CD4-positive, CD25-positive, alpha-beta regulatory T cell (primary cell): Measurements from ENCODE around the gene FAM20A. TPM values are rescaled to one million over a fixed set of nuclear protein-coding genes. Genes with fewer than 3 reads are reported as not detected.
A peak's percentile ranks its signal among the peaks of the same experiment; 100 is the strongest.

Experiments used
- ATAC-seq, 2 donors: fragments of 150-1000 bp; cut with Tn5 transposase; one replicate each; pipeline ENCODE4 v1.10.0; 2021; ENCODE audit warnings: low read depth in 2 of 2, moderate number of reproducible peaks in 2 of 2, moderate library complexity in 1 of 2
- DNase-seq, 3 donors: peaks; one replicate each; pipeline versions ENCODE4 v3.0.0 to v3.0.0-alpha.2; 2012 to 2022; ENCODE audit warnings: mixed read lengths in 1 of 3
- H3K27ac ChIP-seq: one replicate; pipeline ENCODE4 v1.7.0; 2013; ENCODE audit warnings: mild to moderate bottlenecking, low read length; ENCODE audit not compliant: insufficient read depth, poor library complexity, severe bottlenecking
- H3K27me3 ChIP-seq: one replicate; pipeline ENCODE4 v1.7.0; 2013; ENCODE audit warnings: low read length; ENCODE audit not compliant: control insufficient read depth, insufficient read depth
- H3K36me3 ChIP-seq: one replicate; pipeline ENCODE4 v1.7.0; 2013; ENCODE audit warnings: mild to moderate bottlenecking, low read length, moderate library complexity; ENCODE audit not compliant: control insufficient read depth, insufficient read depth
- H3K4me1 ChIP-seq: 2 replicates; pipeline ENCODE4 v1.7.0; 2013; ENCODE audit warnings: mild to moderate bottlenecking, low read length; ENCODE audit not compliant: insufficient read depth, control insufficient read depth, poor library complexity, severe bottlenecking
- H3K4me3 ChIP-seq: one replicate; pipeline ENCODE4 v1.7.0; 2013; ENCODE audit warnings: low read depth, mild to moderate bottlenecking, low read length, moderate library complexity
- H3K9me3 ChIP-seq, 2 experiments: 1 replicate in 1 of 2; 2 replicates in 1 of 2; pipeline ENCODE4 v1.7.0; 2013; ENCODE audit warnings: low read length in 2 of 2, mild to moderate bottlenecking in 1 of 2, moderate library complexity in 1 of 2; ENCODE audit not compliant: control insufficient read depth in 2 of 2
- H3K27ac Mint-ChIP-seq, 3 donors: one replicate each; pipeline ENCODE4 v1.8.0; 2020 to 2022; ENCODE audit warnings: mild to moderate bottlenecking in 3 of 3, mixed read lengths in 3 of 3, moderate library complexity in 2 of 3
- H3K27me3 Mint-ChIP-seq: one replicate; pipeline ENCODE4 v1.8.0; 2022; ENCODE audit warnings: mild to moderate bottlenecking, mixed read lengths
- H3K36me3 Mint-ChIP-seq: one replicate; pipeline ENCODE4 v1.8.0; 2020; ENCODE audit warnings: mixed read lengths
- H3K4me1 Mint-ChIP-seq, 4 donors: one replicate each; pipeline ENCODE4 v1.8.0; 2020 to 2022; ENCODE audit warnings: mixed read lengths in 4 of 4, mild to moderate bottlenecking in 1 of 4
- H3K4me3 Mint-ChIP-seq, 4 donors: one replicate each; pipeline ENCODE4 v1.8.0; 2020 to 2022; ENCODE audit warnings: mild to moderate bottlenecking in 4 of 4, mixed read lengths in 4 of 4, moderate library complexity in 3 of 4
- H3K9me3 Mint-ChIP-seq, 7 donors: one replicate each; pipeline ENCODE4 v1.8.0; 2020 to 2022; ENCODE audit warnings: mixed read lengths in 7 of 7, mild to moderate bottlenecking in 3 of 7, moderate library complexity in 2 of 7
- polyA plus RNA-seq, 4 donors: library from polyadenylated mRNA; unstranded; fragments of 300-500 nt; fragmentation: Illumina TruSeq; gene quantifications; one replicate each; pipeline ENCODE4 v1.2.3, GENCODE V29; 2021
- total RNA-seq: library from RNA; stranded (reverse); gene quantifications from one replicate; pipeline ENCODE4 v1.2.3, GENCODE V29; 2022

FAM20A gene
- total and polyA plus RNA-seq, 5 donors from 2014 or later: 0.11 TPM; not detected in 4

DNA sequence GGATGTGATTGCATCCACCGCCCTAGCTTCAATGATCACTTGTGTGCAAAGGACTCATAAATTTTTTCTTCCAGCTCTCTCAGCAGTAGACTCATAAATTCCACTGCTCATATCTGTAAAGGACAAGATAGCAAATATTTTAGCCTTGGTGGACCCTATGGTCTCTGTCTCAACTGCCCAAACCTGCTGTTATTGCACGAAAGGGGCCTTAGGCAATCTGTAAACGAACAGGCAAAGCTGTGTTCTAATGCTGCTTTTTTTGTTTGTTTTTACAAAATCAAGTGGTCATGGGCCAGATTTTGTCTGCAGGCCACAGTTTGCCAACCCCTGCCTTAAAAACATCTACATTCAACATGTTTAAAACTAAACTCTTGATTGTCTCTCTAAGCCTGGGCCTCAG is 34.1 kb downstream of the FAM20A start:
- Mint-ChIP-seq H3K9me3 (peaks cover 0 to 2% (median 0%) of the 10 kb centered on the region in 7 donors), H3K27me3 (peaks cover 15% of the 10 kb centered on the region), H3K27ac (no peak overlapping the region), H3K4me3 (no peak overlapping the region), H3K36me3 (peaks cover 8% of the 10 kb centered on the region), H3K4me1 (no peaks in the 10 kb centered on the region)
- no peak for DNase-seq
- H3K36me3 ChIP-seq: no peaks in the 10 kb centered on the region
- H3K4me1 ChIP-seq: no peaks in the 10 kb centered on the region
- no peak for ATAC-seq
- no peak overlapping the region for H3K4me3 ChIP-seq
- peaks cover 3% of the 10 kb centered on the region for H3K27me3 ChIP-seq
- no peak overlapping the region for H3K27ac ChIP-seq
- H3K9me3 ChIP-seq: no peaks in the 10 kb centered on the region

DNA sequence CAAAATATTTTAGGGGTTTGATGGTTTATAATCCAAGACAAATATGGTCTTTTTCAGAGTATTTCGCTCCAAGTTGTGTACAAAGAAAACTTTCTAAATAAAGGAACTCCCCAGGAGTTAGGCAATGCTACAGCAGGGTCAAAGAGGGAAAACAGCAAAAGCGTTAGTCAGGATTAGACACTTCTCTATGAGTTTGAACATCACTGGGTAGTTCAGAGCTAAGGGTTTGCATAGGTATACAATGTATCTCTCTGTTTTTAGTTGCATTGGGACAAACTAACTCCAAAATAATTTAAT is 34.8 kb downstream of the FAM20A start:
- Mint-ChIP-seq H3K27ac (no peak overlapping the region), H3K9me3 (peaks cover 0 to 2% (median 0%) of the 10 kb centered on the region in 7 donors), H3K4me1 (no peaks in the 10 kb centered on the region), H3K4me3 (no peak overlapping the region), H3K27me3 (peaks cover 15% of the 10 kb centered on the region), H3K36me3 (peaks cover 8% of the 10 kb centered on the region)
- H3K4me1 ChIP-seq: no peaks in the 10 kb centered on the region
- no peaks in the 10 kb centered on the region for H3K36me3 ChIP-seq
- H3K27ac ChIP-seq: no peak overlapping the region
- H3K9me3 ChIP-seq: no peaks in the 10 kb centered on the region
- H3K27me3 ChIP-seq: peaks cover 3% of the 10 kb centered on the region
- no peak overlapping the region for H3K4me3 ChIP-seq
- no peak for ATAC-seq
- DNase-seq: no peak

DNA sequence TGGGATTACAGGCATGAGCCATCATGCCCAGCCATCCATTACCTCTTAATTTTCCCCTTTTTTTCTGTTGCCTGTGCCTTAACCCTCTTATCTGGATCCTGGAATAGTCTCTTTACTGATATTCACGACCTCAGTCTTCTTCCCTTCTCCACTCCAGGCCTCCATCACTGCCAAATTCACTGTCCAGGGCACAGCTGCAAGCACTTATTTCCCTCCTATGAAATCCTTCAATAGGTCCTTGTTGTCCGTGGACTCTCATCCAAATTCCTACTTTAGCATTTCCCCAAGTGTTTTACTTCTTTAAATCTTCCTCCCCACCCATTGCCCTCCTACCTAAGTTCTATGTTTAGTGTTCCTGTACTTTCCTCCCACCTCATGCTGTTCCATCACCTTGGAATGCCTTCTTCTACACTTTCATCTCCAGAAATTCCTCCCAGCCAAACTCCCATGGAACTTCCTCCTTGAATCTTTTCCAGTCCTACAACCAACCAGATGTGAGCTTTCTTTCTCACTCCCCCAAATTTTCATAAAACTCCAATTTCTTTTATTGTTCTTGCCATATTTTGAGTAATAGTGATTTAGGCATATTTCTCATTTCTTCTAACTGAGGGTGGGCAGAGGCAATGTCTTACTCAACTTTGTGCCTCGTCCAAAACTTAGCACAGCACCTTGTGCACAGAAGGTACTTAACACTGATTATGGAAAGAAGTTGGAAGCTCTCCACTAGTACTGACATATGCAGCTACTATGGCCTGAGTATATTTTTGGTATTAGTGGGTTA is 35.3 kb downstream of the FAM20A start:
- Histone ChIP-seq H3K36me3 (no peaks in the 10 kb centered on the region), H3K27ac (no peak overlapping the region), H3K4me1 (no peaks in the 10 kb centered on the region), H3K9me3 (no peaks in the 10 kb centered on the region), H3K4me3 (no peak overlapping the region), H3K27me3 (peaks cover 3% of the 10 kb centered on the region)
- DNase-seq (no peak), ATAC-seq (no peak)
- H3K4me3 Mint-ChIP-seq: no peak overlapping the region
- H3K27ac Mint-ChIP-seq: peak overlapping the region in 1 of 3 donors; percentile 1
- peaks cover 8% of the 10 kb centered on the region for H3K36me3 Mint-ChIP-seq
- peaks cover 15% of the 10 kb centered on the region for H3K27me3 Mint-ChIP-seq
- H3K9me3 Mint-ChIP-seq: peaks cover 0 to 2% (median 0%) of the 10 kb centered on the region in 7 donors
- no peaks in the 10 kb centered on the region for H3K4me1 Mint-ChIP-seq

DNA sequence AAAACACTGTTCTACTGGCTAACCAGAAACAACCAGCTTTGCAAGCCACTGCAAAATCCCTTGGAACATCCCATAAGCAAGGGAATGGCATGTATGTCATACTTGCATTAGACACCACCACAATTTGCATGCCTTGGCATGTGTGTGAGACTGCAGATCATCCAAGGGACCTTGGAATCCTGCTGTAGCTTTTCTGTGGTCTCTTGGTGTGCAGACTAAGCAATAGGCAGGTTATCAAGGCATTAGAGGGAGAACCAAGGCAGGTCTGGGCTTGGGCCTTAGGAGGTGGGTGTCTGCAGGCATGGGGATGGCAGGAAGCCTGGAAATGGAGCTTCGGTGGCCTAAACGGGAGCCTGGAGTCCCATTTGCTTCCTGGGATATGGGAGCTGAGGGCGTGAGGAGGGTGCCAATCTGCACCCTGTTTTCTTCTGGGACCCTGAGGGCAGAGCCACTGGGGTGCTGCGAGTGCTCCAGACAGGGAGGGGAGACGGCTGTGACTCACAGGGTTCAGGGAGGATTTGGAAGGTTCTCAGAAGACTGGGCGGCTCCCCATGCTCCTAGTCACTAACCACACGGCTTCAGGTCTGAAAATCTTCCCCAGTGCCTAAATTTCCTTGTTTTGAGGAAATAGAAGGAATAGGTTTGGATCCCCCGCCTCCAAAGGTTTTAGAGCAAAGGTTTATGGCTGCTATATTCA is 36.6 kb downstream of the FAM20A start:
- Mint-ChIP-seq H3K9me3 (peaks cover 0 to 2% (median 0%) of the 10 kb centered on the region in 7 donors), H3K36me3 (peaks cover 8% of the 10 kb centered on the region), H3K27ac (peak overlapping the region in 1 of 3 donors; percentile 48), H3K4me3 (no peak overlapping the region), H3K4me1 (no peaks in the 10 kb centered on the region), H3K27me3 (peaks cover 19% of the 10 kb centered on the region)
- ATAC-seq (no peak), DNase-seq (no peak)
- H3K36me3 ChIP-seq: no peaks in the 10 kb centered on the region
- H3K9me3 ChIP-seq: no peaks in the 10 kb centered on the region
- no peaks in the 10 kb centered on the region for H3K4me1 ChIP-seq
- H3K27me3 ChIP-seq: peaks cover 3% of the 10 kb centered on the region
- no peak overlapping the region for H3K4me3 ChIP-seq
- no peak overlapping the region for H3K27ac ChIP-seq

DNA sequence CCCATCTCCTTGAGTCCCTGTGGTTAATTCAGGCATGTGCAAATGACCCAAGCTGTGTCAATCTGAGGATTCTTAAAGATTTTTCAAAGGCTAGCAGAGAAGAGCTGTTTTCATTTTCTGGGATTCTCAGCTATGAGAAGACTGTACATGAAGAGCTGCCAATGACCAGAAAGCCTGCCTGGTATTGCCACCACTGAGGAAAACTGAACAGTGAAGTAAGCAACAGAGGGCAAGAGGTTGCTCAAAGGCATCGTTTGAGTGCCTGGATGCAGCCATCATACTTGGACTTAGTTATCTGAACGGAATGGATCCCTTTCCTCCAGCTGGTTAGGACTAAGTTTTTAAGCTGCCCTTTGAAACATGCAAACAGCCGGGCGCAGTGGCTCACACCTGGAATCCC is 38.4 kb downstream of the FAM20A start:
- no peaks in the 10 kb centered on the region for H3K4me1 ChIP-seq
- no peaks in the 10 kb centered on the region for H3K4me1 Mint-ChIP-seq
- peaks cover 3% of the 10 kb centered on the region for H3K27me3 ChIP-seq
- no peak overlapping the region for H3K27ac Mint-ChIP-seq
- H3K4me3 Mint-ChIP-seq: no peak overlapping the region
- ATAC-seq: no peak
- peaks cover 20% of the 10 kb centered on the region for H3K27me3 Mint-ChIP-seq
- no peaks in the 10 kb centered on the region for H3K36me3 ChIP-seq
- peaks cover 14% of the 10 kb centered on the region for H3K36me3 Mint-ChIP-seq
- no peak overlapping the region for H3K4me3 ChIP-seq
- no peaks in the 10 kb centered on the region for H3K9me3 ChIP-seq
- H3K27ac ChIP-seq: no peak overlapping the region
- peaks cover 0 to under 1% (median 0%) of the 10 kb centered on the region in 7 donors for H3K9me3 Mint-ChIP-seq
- no peak for DNase-seq

DNA sequence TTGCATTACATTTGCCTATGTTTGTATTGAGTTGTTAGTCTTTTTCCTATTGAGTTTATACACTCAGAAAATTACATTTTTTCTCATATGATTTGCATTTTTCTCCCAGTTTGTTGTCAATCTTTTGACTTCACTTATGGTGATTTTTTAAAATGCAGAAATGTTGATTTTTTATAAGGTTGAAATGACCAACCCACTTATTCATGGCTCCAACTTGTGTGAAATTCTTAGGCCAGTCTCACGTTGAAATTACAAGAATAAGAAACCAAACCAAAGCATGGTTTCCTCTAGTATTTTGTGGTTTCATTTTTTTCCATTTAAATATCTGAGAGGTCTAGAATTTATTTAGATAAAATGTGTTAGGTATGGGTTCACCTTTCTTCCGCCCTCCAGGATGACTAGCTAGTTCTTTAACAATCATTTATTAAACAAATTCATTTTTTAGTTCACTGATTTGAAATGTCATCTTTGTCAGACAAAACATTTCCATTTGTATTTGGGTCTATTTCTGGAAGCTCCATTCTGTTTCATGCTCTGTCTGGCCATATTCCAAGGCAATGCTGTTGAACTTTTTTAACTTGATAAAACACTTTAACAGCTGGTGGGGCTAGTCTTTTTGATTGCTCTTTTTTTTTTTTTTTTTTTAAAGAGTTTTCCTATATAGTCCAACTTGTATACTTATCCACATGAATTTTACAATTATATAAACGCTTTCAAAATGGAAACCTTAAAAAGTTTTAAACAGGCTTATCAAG is 40.0 kb downstream of the FAM20A start:
- H3K27ac Mint-ChIP-seq: no peak overlapping the region
- peaks cover 0 to 2% (median 0%) of the 10 kb centered on the region in 7 donors for H3K9me3 Mint-ChIP-seq
- no peaks in the 10 kb centered on the region for H3K4me1 Mint-ChIP-seq

DNA sequence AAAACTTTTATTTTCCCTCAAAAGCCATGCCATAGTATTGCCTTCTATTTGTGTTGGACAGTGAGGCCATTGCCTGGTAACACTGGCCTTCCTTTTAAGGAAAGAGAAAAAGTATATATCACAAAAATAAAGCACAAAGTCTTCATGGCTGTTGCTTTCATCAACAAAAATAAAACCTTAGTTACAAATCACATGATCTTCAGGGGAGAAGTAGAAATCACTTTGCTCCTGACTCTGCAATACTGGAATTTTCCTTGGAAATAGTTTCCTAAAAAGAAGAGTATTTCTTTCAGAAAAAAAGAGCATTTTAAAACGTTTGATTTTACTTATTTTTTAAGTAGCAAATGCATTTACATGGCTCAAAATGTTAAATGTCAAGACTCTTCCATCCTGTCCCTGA is 41.9 kb downstream of the FAM20A start:
- Mint-ChIP-seq H3K27ac (no peak overlapping the region), H3K36me3 (peaks cover 15% of the 10 kb centered on the region), H3K4me1 (no peaks in the 10 kb centered on the region), H3K27me3 (peaks cover 9% of the 10 kb centered on the region), H3K4me3 (no peak overlapping the region), H3K9me3 (peaks cover 0 to 2% (median 0%) of the 10 kb centered on the region in 7 donors)
- Histone ChIP-seq H3K27me3 (no peaks in the 10 kb centered on the region), H3K4me1 (no peaks in the 10 kb centered on the region), H3K9me3 (no peaks in the 10 kb centered on the region), H3K36me3 (no peaks in the 10 kb centered on the region), H3K4me3 (no peak overlapping the region), H3K27ac (no peak overlapping the region)
- no peak for ATAC-seq
- no peak for DNase-seq

More for the DNA sequence above, 40.0 kb downstream of the FAM20A start:
- ATAC-seq (no peak), DNase-seq (no peak)
- H3K27me3 ChIP-seq: peaks cover 3% of the 10 kb centered on the region
- H3K27me3 Mint-ChIP-seq: peaks cover 14% of the 10 kb centered on the region
- H3K9me3 ChIP-seq: no peaks in the 10 kb centered on the region
- no peak overlapping the region for H3K27ac ChIP-seq
- no peaks in the 10 kb centered on the region for H3K4me1 ChIP-seq
- no peaks in the 10 kb centered on the region for H3K36me3 ChIP-seq
- H3K4me3 Mint-ChIP-seq: no peak overlapping the region
- H3K4me3 ChIP-seq: no peak overlapping the region
- H3K36me3 Mint-ChIP-seq: peaks cover 14% of the 10 kb centered on the region
